Breast epithelium (tissue), 3 donors: ENCODE data around the gene TNS3.

Experiments
- POLR2A ChIP-seq: fragments of 450-650 bp; IDR thresholded peaks from one replicate; pipeline ENCODE4 v1.6.1; 2016; ENCODE audit warnings: antibody characterized with exemption, mild to moderate bottlenecking, moderate library complexity
- POLR2AphosphoS5 ChIP-seq, 3 donors: sonication (generic); formaldehyde crosslinking; IDR thresholded peaks; one replicate each; pipeline ENCODE4 v1.6.1; 2017; ENCODE audit warnings: antibody characterized with exemption in 3 of 3
- TF ChIP-seq, protein P1 (sequence below), 3 donors: fragments of 450-650 bp; IDR thresholded peaks; one replicate each; pipeline ENCODE4 v1.5.1; 2016 to 2017; ENCODE audit warnings: antibody characterized with exemption in 3 of 3, mild to moderate bottlenecking in 3 of 3, moderate library complexity in 3 of 3

- TF ChIP-seq, protein P1, sequence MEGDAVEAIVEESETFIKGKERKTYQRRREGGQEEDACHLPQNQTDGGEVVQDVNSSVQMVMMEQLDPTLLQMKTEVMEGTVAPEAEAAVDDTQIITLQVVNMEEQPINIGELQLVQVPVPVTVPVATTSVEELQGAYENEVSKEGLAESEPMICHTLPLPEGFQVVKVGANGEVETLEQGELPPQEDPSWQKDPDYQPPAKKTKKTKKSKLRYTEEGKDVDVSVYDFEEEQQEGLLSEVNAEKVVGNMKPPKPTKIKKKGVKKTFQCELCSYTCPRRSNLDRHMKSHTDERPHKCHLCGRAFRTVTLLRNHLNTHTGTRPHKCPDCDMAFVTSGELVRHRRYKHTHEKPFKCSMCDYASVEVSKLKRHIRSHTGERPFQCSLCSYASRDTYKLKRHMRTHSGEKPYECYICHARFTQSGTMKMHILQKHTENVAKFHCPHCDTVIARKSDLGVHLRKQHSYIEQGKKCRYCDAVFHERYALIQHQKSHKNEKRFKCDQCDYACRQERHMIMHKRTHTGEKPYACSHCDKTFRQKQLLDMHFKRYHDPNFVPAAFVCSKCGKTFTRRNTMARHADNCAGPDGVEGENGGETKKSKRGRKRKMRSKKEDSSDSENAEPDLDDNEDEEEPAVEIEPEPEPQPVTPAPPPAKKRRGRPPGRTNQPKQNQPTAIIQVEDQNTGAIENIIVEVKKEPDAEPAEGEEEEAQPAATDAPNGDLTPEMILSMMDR (IDR thresholded peaks at IDR 0.05): no peak
- TF ChIP-seq POLR2A: no peak
- TF ChIP-seq POLR2AphosphoS5 (IDR thresholded peaks at IDR 0.05): no peak
Measured at GRCh38 chr7:47583739-47584535, 2.0 kb upstream of the TNS3 start.
